Keratinocyte (primary cell): Measurements from ENCODE around the gene DGKH.
A peak's percentile ranks its signal among the peaks of the same experiment; 100 is the strongest.

Experiments
- CTCF ChIP-seq, 3 experiments: IDR thresholded peaks in 1 of 3; conservative IDR thresholded peaks in 1 of 3; optimal IDR thresholded peaks in 1 of 3; 2 replicates in 2 of 3; 3 replicates in 1 of 3; pipeline versions ENCODE3 to v1.5.1; 2011; ENCODE audit warnings: low read length in 3 of 3, mild to moderate bottlenecking in 3 of 3, moderate library complexity in 2 of 3, control low read depth in 1 of 3, inconsistent platforms in 1 of 3; ENCODE audit not compliant: insufficient read depth in 2 of 3; ENCODE audit errors: extremely low read depth in 1 of 3
- EZH2 ChIP-seq: IDR thresholded peaks from one replicate; pipeline ENCODE4 v1.6.1; 2012; ENCODE audit warnings: inconsistent platforms, mild to moderate bottlenecking, low read length, moderate library complexity

DNA sequence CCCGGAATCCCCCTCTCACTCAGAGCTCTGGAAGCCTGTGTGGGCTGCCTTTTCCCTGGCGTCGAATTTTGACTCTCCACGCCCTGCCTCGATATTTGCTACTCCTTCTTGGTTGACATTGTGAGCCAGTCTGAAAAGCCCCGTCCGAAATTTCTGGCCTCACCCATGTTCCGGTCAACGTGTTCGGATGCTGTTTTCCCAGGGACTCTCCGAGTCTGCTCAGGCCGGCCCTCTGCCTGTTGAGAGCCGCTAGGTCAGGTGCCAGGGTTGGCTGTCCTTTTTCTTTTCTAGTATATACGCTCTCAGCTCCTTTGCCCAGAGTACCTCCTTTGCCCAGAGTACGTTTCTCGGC, 6.8 kb upstream of the DGKH start:
- TF ChIP-seq CTCF (optimal IDR thresholded peaks at IDR 0.05 in 1 of 3, IDR thresholded peaks at IDR 0.05 in 1 of 3, conservative IDR thresholded peaks at IDR 0.05 in 1 of 3; ENCODE audit: extremely low read depth in 1 of 3, insufficient read depth in 2 of 3, low read length in 3 of 3) = peak; percentile 37 to 60 (median 59)
- TF ChIP-seq EZH2 = no peak
